Measurements from ENCODE around the gene LDLRAD4.

LDLRAD4 gene

GRCh38 chr18:13614641-13615288, 396.2 kb downstream of the LDLRAD4 start:
- H2AFZ ChIP-seq (ENCODE audit: low read depth): no peak overlapping the region
- no peak overlapping the region for H3K9ac ChIP-seq
- H3K4me3 ChIP-seq (IDR thresholded peaks at IDR 0.05; ENCODE audit: insufficient read depth, low read depth, low read length): no peak overlapping the region
- no peak for TF ChIP-seq CTCF (conservative IDR thresholded peaks at IDR 0.05; ENCODE audit: low read depth, low read length)
- no peaks in the 10 kb centered on the region for H3K27me3 ChIP-seq (ENCODE audit: insufficient read depth, low read depth)
- H3K27ac ChIP-seq: no peak overlapping the region
- no peaks in the 10 kb centered on the region for H3K36me3 ChIP-seq (ENCODE audit: insufficient read depth)
- H3K4me1 ChIP-seq (ENCODE audit: low read depth, poor library complexity, severe bottlenecking): peaks cover 38% of the 10 kb centered on the region
- H3K79me2 ChIP-seq (ENCODE audit: insufficient read depth, low read depth): no peaks in the 10 kb centered on the region
- no peak overlapping the region for H3K4me2 ChIP-seq
- no peaks in the 10 kb centered on the region for H4K20me1 ChIP-seq (ENCODE audit: insufficient read depth)

GRCh38 chr18:13615432-13615861, 396.9 kb downstream of the LDLRAD4 start:
- Histone ChIP-seq H3K27me3 (ENCODE audit: insufficient read depth, low read depth) (no peaks in the 10 kb centered on the region), H3K4me3 (IDR thresholded peaks at IDR 0.05; ENCODE audit: insufficient read depth, low read depth, low read length) (no peak overlapping the region), H3K9ac (no peak overlapping the region), H4K20me1 (ENCODE audit: insufficient read depth) (no peaks in the 10 kb centered on the region), H2AFZ (ENCODE audit: low read depth) (no peak overlapping the region), H3K27ac (no peak overlapping the region), H3K36me3 (ENCODE audit: insufficient read depth) (no peaks in the 10 kb centered on the region), H3K79me2 (ENCODE audit: insufficient read depth, low read depth) (no peaks in the 10 kb centered on the region), H3K4me2 (no peak overlapping the region), H3K4me1 (ENCODE audit: low read depth, poor library complexity, severe bottlenecking) (peaks cover 31% of the 10 kb centered on the region)
- no peak for TF ChIP-seq CTCF (conservative IDR thresholded peaks at IDR 0.05; ENCODE audit: low read depth, low read length)

- no peak for TF ChIP-seq CTCF (conservative IDR thresholded peaks at IDR 0.05; ENCODE audit: low read depth, low read length)
- peaks cover 25% of the 10 kb centered on the region for H3K4me1 ChIP-seq (ENCODE audit: low read depth, poor library complexity, severe bottlenecking)
- no peaks in the 10 kb centered on the region for H3K79me2 ChIP-seq (ENCODE audit: insufficient read depth, low read depth)
- H3K4me3 ChIP-seq (IDR thresholded peaks at IDR 0.05; ENCODE audit: insufficient read depth, low read depth, low read length): no peak overlapping the region
- no peaks in the 10 kb centered on the region for H4K20me1 ChIP-seq (ENCODE audit: insufficient read depth)
- H3K9ac ChIP-seq: no peak overlapping the region
- H3K27ac ChIP-seq: no peak overlapping the region
- H2AFZ ChIP-seq (ENCODE audit: low read depth): no peak overlapping the region
- no peaks in the 10 kb centered on the region for H3K36me3 ChIP-seq (ENCODE audit: insufficient read depth)
- H3K27me3 ChIP-seq (ENCODE audit: insufficient read depth, low read depth): no peaks in the 10 kb centered on the region
- H3K4me2 ChIP-seq: no peak overlapping the region
Measured at GRCh38 chr18:13616041-13616440, 397.5 kb downstream of the LDLRAD4 start.

GRCh38 chr18:13616525-13617035, 398.0 kb downstream of the LDLRAD4 start:
- Histone ChIP-seq H3K36me3 (ENCODE audit: insufficient read depth) (no peaks in the 10 kb centered on the region), H3K4me1 (ENCODE audit: low read depth, poor library complexity, severe bottlenecking) (peaks cover 20% of the 10 kb centered on the region), H2AFZ (ENCODE audit: low read depth) (no peak overlapping the region), H3K4me3 (IDR thresholded peaks at IDR 0.05; ENCODE audit: insufficient read depth, low read depth, low read length) (no peak overlapping the region), H4K20me1 (ENCODE audit: insufficient read depth) (no peaks in the 10 kb centered on the region), H3K79me2 (ENCODE audit: insufficient read depth, low read depth) (no peaks in the 10 kb centered on the region), H3K4me2 (no peak overlapping the region), H3K27me3 (ENCODE audit: insufficient read depth, low read depth) (no peaks in the 10 kb centered on the region), H3K27ac (no peak overlapping the region), H3K9ac (no peak overlapping the region)
- TF ChIP-seq CTCF (conservative IDR thresholded peaks at IDR 0.05; ENCODE audit: low read depth, low read length): no peak
